ENCODE data around the gene RABGAP1. TPM values are rescaled to one million over a fixed set of nuclear protein-coding genes. Genes with fewer than 3 reads are reported as not detected.

Gene RABGAP1
- total and polyA plus RNA-seq, 2 experiments from 2014 or later = 8.5 to 33.9 TPM

DNA sequence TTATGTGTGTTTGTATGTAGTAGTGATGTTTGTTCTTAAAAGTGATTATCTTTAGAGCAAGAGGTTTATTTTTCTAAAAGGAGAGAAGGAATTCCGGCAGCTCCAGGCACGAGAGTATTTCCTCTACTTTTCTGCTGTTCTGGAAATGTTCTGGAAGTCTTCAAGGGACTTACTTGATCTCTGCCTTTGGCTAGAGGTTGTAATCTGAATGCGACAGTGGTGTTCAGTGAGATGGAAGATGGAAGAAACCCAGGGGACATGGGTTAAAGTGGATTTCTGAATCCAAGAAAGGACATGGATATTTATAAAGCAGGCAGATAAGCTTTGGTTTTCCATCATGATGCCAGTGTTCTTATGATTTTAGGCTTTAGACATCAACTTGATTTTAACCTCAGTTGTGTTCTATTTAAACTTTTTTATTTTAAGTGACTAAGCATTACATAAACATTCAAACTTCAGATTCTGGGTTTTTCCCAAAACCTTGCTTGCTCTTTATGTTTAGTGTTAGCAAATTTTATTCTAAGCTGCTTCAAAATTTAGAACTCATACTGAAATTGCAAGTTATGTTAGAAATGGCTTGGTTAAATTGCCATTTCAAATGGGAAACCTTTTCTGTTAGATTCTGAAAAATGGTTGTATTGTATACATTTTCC is 96.2 kb downstream of the RABGAP1 start (continued):
- TF ChIP-seq, protein P1, sequence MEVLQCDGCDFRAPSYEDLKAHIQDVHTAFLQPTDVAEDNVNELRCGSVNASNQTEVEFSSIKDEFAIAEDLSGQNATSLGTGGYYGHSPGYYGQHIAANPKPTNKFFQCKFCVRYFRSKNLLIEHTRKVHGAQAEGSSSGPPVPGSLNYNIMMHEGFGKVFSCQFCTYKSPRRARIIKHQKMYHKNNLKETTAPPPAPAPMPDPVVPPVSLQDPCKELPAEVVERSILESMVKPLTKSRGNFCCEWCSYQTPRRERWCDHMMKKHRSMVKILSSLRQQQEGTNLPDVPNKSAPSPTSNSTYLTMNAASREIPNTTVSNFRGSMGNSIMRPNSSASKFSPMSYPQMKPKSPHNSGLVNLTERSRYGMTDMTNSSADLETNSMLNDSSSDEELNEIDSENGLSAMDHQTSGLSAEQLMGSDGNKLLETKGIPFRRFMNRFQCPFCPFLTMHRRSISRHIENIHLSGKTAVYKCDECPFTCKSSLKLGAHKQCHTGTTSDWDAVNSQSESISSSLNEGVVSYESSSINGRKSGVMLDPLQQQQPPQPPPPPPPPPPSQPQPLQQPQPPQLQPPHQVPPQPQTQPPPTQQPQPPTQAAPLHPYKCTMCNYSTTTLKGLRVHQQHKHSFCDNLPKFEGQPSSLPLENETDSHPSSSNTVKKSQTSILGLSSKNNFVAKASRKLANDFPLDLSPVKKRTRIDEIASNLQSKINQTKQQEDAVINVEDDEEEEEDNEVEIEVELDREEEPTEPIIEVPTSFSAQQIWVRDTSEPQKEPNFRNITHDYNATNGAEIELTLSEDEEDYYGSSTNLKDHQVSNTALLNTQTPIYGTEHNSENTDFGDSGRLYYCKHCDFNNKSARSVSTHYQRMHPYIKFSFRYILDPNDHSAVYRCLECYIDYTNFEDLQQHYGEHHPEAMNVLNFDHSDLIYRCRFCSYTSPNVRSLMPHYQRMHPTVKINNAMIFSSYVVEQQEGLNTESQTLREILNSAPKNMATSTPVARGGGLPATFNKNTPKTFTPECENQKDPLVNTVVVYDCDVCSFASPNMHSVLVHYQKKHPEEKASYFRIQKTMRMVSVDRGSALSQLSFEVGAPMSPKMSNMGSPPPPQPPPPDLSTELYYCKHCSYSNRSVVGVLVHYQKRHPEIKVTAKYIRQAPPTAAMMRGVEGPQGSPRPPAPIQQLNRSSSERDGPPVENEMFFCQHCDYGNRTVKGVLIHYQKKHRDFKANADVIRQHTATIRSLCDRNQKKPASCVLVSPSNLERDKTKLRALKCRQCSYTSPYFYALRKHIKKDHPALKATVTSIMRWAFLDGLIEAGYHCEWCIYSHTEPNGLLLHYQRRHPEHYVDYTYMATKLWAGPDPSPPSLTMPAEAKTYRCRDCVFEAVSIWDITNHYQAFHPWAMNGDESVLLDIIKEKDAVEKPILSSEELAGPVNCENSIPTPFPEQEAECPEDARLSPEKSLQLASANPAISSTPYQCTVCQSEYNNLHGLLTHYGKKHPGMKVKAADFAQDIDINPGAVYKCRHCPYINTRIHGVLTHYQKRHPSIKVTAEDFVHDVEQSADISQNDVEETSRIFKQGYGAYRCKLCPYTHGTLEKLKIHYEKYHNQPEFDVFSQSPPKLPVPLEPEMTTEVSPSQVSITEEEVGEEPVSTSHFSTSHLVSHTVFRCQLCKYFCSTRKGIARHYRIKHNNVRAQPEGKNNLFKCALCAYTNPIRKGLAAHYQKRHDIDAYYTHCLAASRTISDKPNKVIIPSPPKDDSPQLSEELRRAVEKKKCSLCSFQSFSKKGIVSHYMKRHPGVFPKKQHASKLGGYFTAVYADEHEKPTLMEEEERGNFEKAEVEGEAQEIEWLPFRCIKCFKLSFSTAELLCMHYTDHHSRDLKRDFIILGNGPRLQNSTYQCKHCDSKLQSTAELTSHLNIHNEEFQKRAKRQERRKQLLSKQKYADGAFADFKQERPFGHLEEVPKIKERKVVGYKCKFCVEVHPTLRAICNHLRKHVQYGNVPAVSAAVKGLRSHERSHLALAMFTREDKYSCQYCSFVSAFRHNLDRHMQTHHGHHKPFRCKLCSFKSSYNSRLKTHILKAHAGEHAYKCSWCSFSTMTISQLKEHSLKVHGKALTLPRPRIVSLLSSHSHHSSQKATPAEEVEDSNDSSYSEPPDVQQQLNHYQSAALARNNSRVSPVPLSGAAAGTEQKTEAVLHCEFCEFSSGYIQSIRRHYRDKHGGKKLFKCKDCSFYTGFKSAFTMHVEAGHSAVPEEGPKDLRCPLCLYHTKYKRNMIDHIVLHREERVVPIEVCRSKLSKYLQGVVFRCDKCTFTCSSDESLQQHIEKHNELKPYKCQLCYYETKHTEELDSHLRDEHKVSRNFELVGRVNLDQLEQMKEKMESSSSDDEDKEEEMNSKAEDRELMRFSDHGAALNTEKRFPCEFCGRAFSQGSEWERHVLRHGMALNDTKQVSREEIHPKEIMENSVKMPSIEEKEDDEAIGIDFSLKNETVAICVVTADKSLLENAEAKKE (CRISPR knock-in tag; IDR thresholded peaks at IDR 0.05) = no peak
- TF ChIP-seq, protein P2, sequence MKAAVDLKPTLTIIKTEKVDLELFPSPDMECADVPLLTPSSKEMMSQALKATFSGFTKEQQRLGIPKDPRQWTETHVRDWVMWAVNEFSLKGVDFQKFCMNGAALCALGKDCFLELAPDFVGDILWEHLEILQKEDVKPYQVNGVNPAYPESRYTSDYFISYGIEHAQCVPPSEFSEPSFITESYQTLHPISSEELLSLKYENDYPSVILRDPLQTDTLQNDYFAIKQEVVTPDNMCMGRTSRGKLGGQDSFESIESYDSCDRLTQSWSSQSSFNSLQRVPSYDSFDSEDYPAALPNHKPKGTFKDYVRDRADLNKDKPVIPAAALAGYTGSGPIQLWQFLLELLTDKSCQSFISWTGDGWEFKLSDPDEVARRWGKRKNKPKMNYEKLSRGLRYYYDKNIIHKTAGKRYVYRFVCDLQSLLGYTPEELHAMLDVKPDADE (IDR thresholded peaks at IDR 0.05) = no peak
- TF ChIP-seq, protein P3, sequence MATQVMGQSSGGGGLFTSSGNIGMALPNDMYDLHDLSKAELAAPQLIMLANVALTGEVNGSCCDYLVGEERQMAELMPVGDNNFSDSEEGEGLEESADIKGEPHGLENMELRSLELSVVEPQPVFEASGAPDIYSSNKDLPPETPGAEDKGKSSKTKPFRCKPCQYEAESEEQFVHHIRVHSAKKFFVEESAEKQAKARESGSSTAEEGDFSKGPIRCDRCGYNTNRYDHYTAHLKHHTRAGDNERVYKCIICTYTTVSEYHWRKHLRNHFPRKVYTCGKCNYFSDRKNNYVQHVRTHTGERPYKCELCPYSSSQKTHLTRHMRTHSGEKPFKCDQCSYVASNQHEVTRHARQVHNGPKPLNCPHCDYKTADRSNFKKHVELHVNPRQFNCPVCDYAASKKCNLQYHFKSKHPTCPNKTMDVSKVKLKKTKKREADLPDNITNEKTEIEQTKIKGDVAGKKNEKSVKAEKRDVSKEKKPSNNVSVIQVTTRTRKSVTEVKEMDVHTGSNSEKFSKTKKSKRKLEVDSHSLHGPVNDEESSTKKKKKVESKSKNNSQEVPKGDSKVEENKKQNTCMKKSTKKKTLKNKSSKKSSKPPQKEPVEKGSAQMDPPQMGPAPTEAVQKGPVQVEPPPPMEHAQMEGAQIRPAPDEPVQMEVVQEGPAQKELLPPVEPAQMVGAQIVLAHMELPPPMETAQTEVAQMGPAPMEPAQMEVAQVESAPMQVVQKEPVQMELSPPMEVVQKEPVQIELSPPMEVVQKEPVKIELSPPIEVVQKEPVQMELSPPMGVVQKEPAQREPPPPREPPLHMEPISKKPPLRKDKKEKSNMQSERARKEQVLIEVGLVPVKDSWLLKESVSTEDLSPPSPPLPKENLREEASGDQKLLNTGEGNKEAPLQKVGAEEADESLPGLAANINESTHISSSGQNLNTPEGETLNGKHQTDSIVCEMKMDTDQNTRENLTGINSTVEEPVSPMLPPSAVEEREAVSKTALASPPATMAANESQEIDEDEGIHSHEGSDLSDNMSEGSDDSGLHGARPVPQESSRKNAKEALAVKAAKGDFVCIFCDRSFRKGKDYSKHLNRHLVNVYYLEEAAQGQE (IDR thresholded peaks at IDR 0.05; ENCODE audit: unreplicated experiment) = no peak
- TF ChIP-seq, protein P4, sequence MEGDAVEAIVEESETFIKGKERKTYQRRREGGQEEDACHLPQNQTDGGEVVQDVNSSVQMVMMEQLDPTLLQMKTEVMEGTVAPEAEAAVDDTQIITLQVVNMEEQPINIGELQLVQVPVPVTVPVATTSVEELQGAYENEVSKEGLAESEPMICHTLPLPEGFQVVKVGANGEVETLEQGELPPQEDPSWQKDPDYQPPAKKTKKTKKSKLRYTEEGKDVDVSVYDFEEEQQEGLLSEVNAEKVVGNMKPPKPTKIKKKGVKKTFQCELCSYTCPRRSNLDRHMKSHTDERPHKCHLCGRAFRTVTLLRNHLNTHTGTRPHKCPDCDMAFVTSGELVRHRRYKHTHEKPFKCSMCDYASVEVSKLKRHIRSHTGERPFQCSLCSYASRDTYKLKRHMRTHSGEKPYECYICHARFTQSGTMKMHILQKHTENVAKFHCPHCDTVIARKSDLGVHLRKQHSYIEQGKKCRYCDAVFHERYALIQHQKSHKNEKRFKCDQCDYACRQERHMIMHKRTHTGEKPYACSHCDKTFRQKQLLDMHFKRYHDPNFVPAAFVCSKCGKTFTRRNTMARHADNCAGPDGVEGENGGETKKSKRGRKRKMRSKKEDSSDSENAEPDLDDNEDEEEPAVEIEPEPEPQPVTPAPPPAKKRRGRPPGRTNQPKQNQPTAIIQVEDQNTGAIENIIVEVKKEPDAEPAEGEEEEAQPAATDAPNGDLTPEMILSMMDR (conservative IDR thresholded peaks at IDR 0.05; ENCODE audit: low read depth in 2 of 2) = no peak

Data from GM23338 (cell line).